ENCODE results near the gene POLR1E. TPM values are rescaled to one million over a fixed set of nuclear protein-coding genes. Genes with fewer than 3 reads are reported as not detected.

Gene POLR1E
- total and polyA plus RNA-seq, 10 of the 15 experiments (the other 5 are each of a cell fraction or from before 2014, with no cell fraction given) = 13.7 to 71.3 (median 50.4) TPM

DNA sequence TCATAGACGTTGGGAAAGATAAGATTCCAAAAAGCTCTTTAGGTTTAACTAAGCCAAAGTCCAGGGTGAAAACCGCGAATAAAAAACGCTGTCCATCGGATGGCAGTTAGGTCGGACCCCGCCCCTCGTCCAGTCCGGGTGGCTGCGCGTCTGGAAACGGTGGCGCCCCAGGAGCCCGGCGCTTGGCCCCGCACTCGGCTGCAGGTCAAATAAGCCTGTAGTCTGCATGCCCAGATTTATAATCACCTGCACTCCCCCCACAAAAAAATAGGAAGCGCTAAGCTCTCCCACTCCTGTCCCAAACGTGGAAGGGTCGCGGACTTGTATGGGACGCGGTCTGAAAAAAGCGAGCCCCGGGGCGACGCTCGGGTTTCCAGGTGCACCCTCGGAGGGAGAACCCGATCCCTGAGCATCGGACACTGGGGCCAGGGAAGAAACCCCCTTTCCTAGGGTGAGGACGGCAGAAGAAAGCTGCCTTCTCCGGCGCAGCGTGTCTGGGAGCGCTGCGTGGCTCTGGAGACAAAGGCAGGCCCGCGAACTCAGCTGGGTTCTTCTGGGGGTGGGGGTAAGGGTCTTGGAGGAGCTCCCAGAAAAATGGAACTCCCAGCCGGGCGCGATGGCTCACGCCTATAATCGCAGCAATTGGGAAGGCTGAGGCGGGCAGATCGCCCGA, 19.6 kb upstream of the POLR1E start:
- H3K4me2 ChIP-seq (ENCODE audit: control insufficient read depth, insufficient read depth) = peak overlapping the region; percentile 90
- TSS peak; percentile 97 for BruUV-seq (replicated peaks)
- FAIRE-seq = no peak
- TF ChIP-seq NBN (IDR thresholded peaks at IDR 0.05) = peak; percentile 13
- TF ChIP-seq ZNF207 (IDR thresholded peaks at IDR 0.05; ENCODE audit: borderline replicate concordance) = no peak
- no peak for TF ChIP-seq BCL3 (IDR thresholded peaks at IDR 0.05; ENCODE audit: borderline replicate concordance, insufficient read depth, low read depth, low read length, poor library complexity, severe bottlenecking)
- no peak for TF ChIP-seq USF2 (IDR thresholded peaks at IDR 0.05; ENCODE audit: borderline replicate concordance, low read depth, low read length)
- TF ChIP-seq MTA3 (IDR thresholded peaks at IDR 0.05; ENCODE audit: borderline replicate concordance, low read length) = 0 out of 2 replicates have a peak, but pooled peaks have one; percentile 37
- TF ChIP-seq BRCA1 (IDR thresholded peaks at IDR 0.05; ENCODE audit: low read depth, low read length) = no peak
- TF ChIP-seq NR2C1 (IDR thresholded peaks at IDR 0.05) = peak; percentile 29; the same call in 1 of the 2 replicates
- TF ChIP-seq LARP7 (IDR thresholded peaks at IDR 0.05) = no peak
- TF ChIP-seq POLR2AphosphoS2 (IDR thresholded peaks at IDR 0.05; ENCODE audit: low read depth, low read length) = no peak
- TF ChIP-seq SIX5 (IDR thresholded peaks at IDR 0.05; ENCODE audit: low read depth, low read length, severe bottlenecking) = no peak
- TF ChIP-seq SUPT20H (IDR thresholded peaks at IDR 0.05; ENCODE audit: borderline replicate concordance, control insufficient read depth, low read depth, low read length) = no peak
- no peak for TF ChIP-seq BCL11A (IDR thresholded peaks at IDR 0.05; ENCODE audit: low read depth, low read length)
- TF ChIP-seq JUNB (IDR thresholded peaks at IDR 0.05) = no peak
- TF ChIP-seq SMAD5 (IDR thresholded peaks at IDR 0.05; ENCODE audit: low read depth) = no peak
- no peak for TF ChIP-seq EP300 (IDR thresholded peaks at IDR 0.05; ENCODE audit: borderline replicate concordance in 1 of 2, control insufficient read depth in 1 of 2, low read depth in 2 of 2, low read length in 2 of 2)
- TF ChIP-seq TCF7 (IDR thresholded peaks at IDR 0.05; ENCODE audit: borderline replicate concordance) = no peak
- no peak for TF ChIP-seq POU2F2 (IDR thresholded peaks at IDR 0.05; ENCODE audit: borderline replicate concordance, low read depth, low read length)
- TF ChIP-seq HDGF (IDR thresholded peaks at IDR 0.05) = no peak
- peak; percentile 59; the same call in 1 of the 2 replicates for TF ChIP-seq BACH1 (IDR thresholded peaks at IDR 0.05; ENCODE audit: borderline replicate concordance)
- TF ChIP-seq CREB1 (IDR thresholded peaks at IDR 0.05; ENCODE audit: low read depth) = no peak
- TF ChIP-seq IRF4 (IDR thresholded peaks at IDR 0.05; ENCODE audit: low read depth, low read length) = no peak
- TF ChIP-seq HCFC1 (IDR thresholded peaks at IDR 0.05; ENCODE audit: low read length) = no peak
- no peak for TF ChIP-seq TCF3 (IDR thresholded peaks at IDR 0.05; ENCODE audit: borderline replicate concordance, insufficient read depth, low read depth, low read length)
- TF ChIP-seq MYB (IDR thresholded peaks at IDR 0.05; ENCODE audit: borderline replicate concordance, low read depth, low read length) = no peak

More for the DNA sequence above, 19.6 kb upstream of the POLR1E start:
- in situ Hi-C loops (cut with MboI) (no loop called here), intact Hi-C loops (cut with micrococcal nuclease; ENCODE audit: unreplicated experiment) (loop anchor here (5.0 to 10.0 kb wide), 2 partner anchors 434 to 599 kb away; partner anchors contain the start of genes PAX5 and SHB)
- H2AFZ ChIP-seq (ENCODE audit: control insufficient read depth, low read depth, low read length) = peak overlapping the region; percentile 85
- ChIA-PET SMC1A (ENCODE audit: uncharacterized antibody, unreplicated experiment) (interaction anchor here (0.8 to 1.9 kb wide), 7 partner anchors 9 to 59 kb away, joined by 3 to 4 read pairs (median 3); no protein-coding TSS in a partner anchor), CTCF (interaction anchor here (1.2 to 1.9 kb wide), 5 partner anchors 15 to 124 kb away, joined by 3 to 7 read pairs (median 5); no protein-coding TSS in a partner anchor), RAD21 (ENCODE audit: unreplicated experiment) (interaction anchor here (0.6 to 1.9 kb wide), 6 partner anchors 13 to 125 kb away, joined by 4 to 11 read pairs (median 6); partner anchors contain the start of gene POLR1E), POLR2A (interaction anchor here (0.5 to 4.9 kb wide), 9 partner anchors 20 to 702 kb away, joined by 3 to 28 read pairs (median 4); partner anchors contain the start of genes POLR1E and TOMM5)
- H3K36me3 ChIP-seq (ENCODE audit: control insufficient read depth in 2 of 2, insufficient read depth in 2 of 2, low read length in 1 of 2) = no peaks in the 10 kb centered on the region
- peaks cover 38% of the 10 kb centered on the region for H3K79me2 ChIP-seq (ENCODE audit: control insufficient read depth, insufficient read depth, low read length)
- H4K20me1 ChIP-seq (ENCODE audit: control insufficient read depth, insufficient read depth) = no peaks in the 10 kb centered on the region
- H3K27ac ChIP-seq (ENCODE audit: control insufficient read depth, insufficient read depth) = peak overlapping the region; percentile 76
- no peaks in the 10 kb centered on the region for H3K4me1 ChIP-seq (ENCODE audit: control insufficient read depth, insufficient read depth, low read length)
- no peaks in the 10 kb centered on the region for H3K9me3 ChIP-seq (replicated peaks; ENCODE audit: control insufficient read depth, insufficient read depth, low read length)
- H3K4me3 ChIP-seq = peak overlapping the region; percentile 75
- DNase-seq (ENCODE audit: low read depth, low spot score) = no peak
- WGBS (ENCODE audit: insufficient coverage, insufficient replicate concordance, low lambda C conversion rate, missing lambda C conversion rate) = under 1% methylated on average over 47 of the region's 47 CpGs
- no peaks in the 10 kb centered on the region for H3K27me3 ChIP-seq (replicated peaks in 1 of 2; ENCODE audit: control insufficient read depth in 2 of 2, insufficient read depth in 2 of 2, low read length in 1 of 2)
- H3K9ac ChIP-seq (ENCODE audit: control insufficient read depth, insufficient read depth, low read length) = peak overlapping the region; percentile 87
- peak; percentile 23 for ATAC-seq

Measured in GM12878 (cell line).